ENCODE results near the gene JAKMIP2. TPM values are rescaled to one million over a fixed set of nuclear protein-coding genes. Genes with fewer than 3 reads are reported as not detected.

Gene JAKMIP2
- total RNA-seq, 1 experiment from 2014 or later, result 6.4 TPM

GRCh38 chr5:147789820-147790219, 7.3 kb upstream of the JAKMIP2 start:
- Mint-ChIP-seq H3K27ac (no peak overlapping the region), H3K4me1 (no peaks in the 10 kb centered on the region), H3K27me3 (ENCODE audit: low read depth) (no peaks in the 10 kb centered on the region; the same call in 1 of the 2 replicates), H3K9me3 (no peaks in the 10 kb centered on the region), H3K4me3 (no peak overlapping the region), H3K36me3 (ENCODE audit: insufficient read depth in 1 of 3, low read depth in 3 of 3) (no peaks in the 10 kb centered on the region)
- no peak overlapping the region for H4K5ac ChIP-seq (ENCODE audit: insufficient read length, low read depth, low read length)
- no peak overlapping the region for H3K18ac ChIP-seq (ENCODE audit: insufficient read length, low read depth, low read length)
- no CpG with 5 or more reads among the region's 2 CpGs for WGBS (ENCODE audit: extremely low coverage, insufficient read length, low lambda C conversion rate)
- H3K4ac ChIP-seq (ENCODE audit: low read depth, low read length), result no peak overlapping the region
- H2AK5ac ChIP-seq (ENCODE audit: insufficient read length, low read length), result no peak overlapping the region
- no peak overlapping the region for H2BK12ac ChIP-seq (ENCODE audit: insufficient read length, low read depth, low read length)
- TF ChIP-seq CTCF (conservative IDR thresholded peaks at IDR 0.05), result no peak
- H3K4me1 ChIP-seq (ENCODE audit: insufficient read depth, low read length), result no peaks in the 10 kb centered on the region
- no peak overlapping the region for H3K56ac ChIP-seq (ENCODE audit: insufficient read length, low read depth, low read length)
- no peak overlapping the region for H3K9ac ChIP-seq (ENCODE audit: extremely low read depth, insufficient read length, low read length)
- H4K20me1 ChIP-seq (ENCODE audit: control insufficient read depth, insufficient read depth, insufficient read length), result no peaks in the 10 kb centered on the region
- H3K23ac ChIP-seq (ENCODE audit: insufficient read length, low read depth, low read length), result no peak overlapping the region
- H2AFZ ChIP-seq (ENCODE audit: low read length), result no peak overlapping the region
- H2BK5ac ChIP-seq (ENCODE audit: insufficient read length, low read length), result no peak overlapping the region
- H3K79me1 ChIP-seq (ENCODE audit: insufficient read depth, low read depth, low read length, poor library complexity, severe bottlenecking), result no peaks in the 10 kb centered on the region
- H2BK120ac ChIP-seq (ENCODE audit: low read depth, low read length, poor library complexity, severe bottlenecking), result no peak overlapping the region
- no peak overlapping the region for H4K8ac ChIP-seq (replicated peaks; ENCODE audit: insufficient read length, low read depth, low read length)
- no peak overlapping the region for H3K27ac ChIP-seq (ENCODE audit: insufficient read length, low read depth, low read length)
- no peaks in the 10 kb centered on the region for H3K23me2 ChIP-seq (ENCODE audit: insufficient read length, low read depth, low read length, poor library complexity, severe bottlenecking)
- H3K14ac ChIP-seq (ENCODE audit: insufficient read depth, low read length), result no peak overlapping the region
- H3K4me2 ChIP-seq (ENCODE audit: insufficient read depth, insufficient read length, low read length), result no peak overlapping the region
- no peak overlapping the region for H2BK20ac ChIP-seq (ENCODE audit: low read depth, low read length, poor library complexity, severe bottlenecking)
- H3K27me3 ChIP-seq (ENCODE audit: insufficient read depth, low read length), result no peaks in the 10 kb centered on the region
- H2BK15ac ChIP-seq (ENCODE audit: low read depth, low read length), result no peak overlapping the region
- no peak overlapping the region for H3T11ph ChIP-seq (ENCODE audit: low read length)
- DNase-seq, result no peak
- H3K79me2 ChIP-seq (ENCODE audit: insufficient read depth, low read length), result no peaks in the 10 kb centered on the region
- H4K91ac ChIP-seq (ENCODE audit: insufficient read length, low read depth, low read length), result no peak overlapping the region
- H3K9me3 ChIP-seq (ENCODE audit: control insufficient read depth, low read depth, low read length), result no peaks in the 10 kb centered on the region
